Transverse colon (tissue), 4 donors: ENCODE measurements around the gene CLINT1.

Source experiments
- CTCF ChIP-seq, 5 experiments: fragments of 200-600 bp in 3 of 5; fragments of 450-650 bp in 2 of 5; sonication (generic) in 3 of 5; IDR thresholded peaks; 1 replicate in 2 of 5; 2 replicates in 3 of 5; pipeline ENCODE4 v1.5.1; 2016 to 2017; ENCODE audit warnings: antibody characterized with exemption in 5 of 5, inconsistent platforms in 3 of 5, mild to moderate bottlenecking in 2 of 5, moderate library complexity in 1 of 5
- EP300 ChIP-seq: sonication (generic); formaldehyde crosslinking; IDR thresholded peaks from one replicate; pipeline ENCODE4 v1.6.1; 2017; ENCODE audit warnings: antibody characterized with exemption, low read depth
- POLR2A ChIP-seq: fragments of 450-650 bp; IDR thresholded peaks from one replicate; pipeline ENCODE4 v1.6.1; 2016; ENCODE audit warnings: antibody characterized with exemption, mild to moderate bottlenecking, moderate library complexity
- POLR2AphosphoS5 ChIP-seq, 3 donors: sonication (generic); formaldehyde crosslinking; IDR thresholded peaks; one replicate each; pipeline ENCODE4 v1.6.1; 2016; ENCODE audit warnings: antibody characterized with exemption in 3 of 3

GRCh38 chr5:157862183-157862851 lies 3.4 kb upstream of the CLINT1 start:
- TF ChIP-seq CTCF (IDR thresholded peaks at IDR 0.05): no peak
- TF ChIP-seq POLR2A: no peak
- no peak for TF ChIP-seq POLR2AphosphoS5 (IDR thresholded peaks at IDR 0.05)
- no peak for TF ChIP-seq EP300
